ENCODE data around the gene C10orf143.

Gene C10orf143

GRCh38 chr10:130018730-130019185, 91.9 kb downstream of the C10orf143 start:
- DNase-seq (ENCODE audit: low spot score) (no peak), ATAC-seq (ENCODE audit: low read depth) (no peak)
- H3K27me3 ChIP-seq (ENCODE audit: insufficient read depth, poor library complexity, severe bottlenecking): no peaks in the 10 kb centered on the region
- no peak overlapping the region for H3K4me3 ChIP-seq (ENCODE audit: severe bottlenecking)
- no peak overlapping the region for H3K27ac ChIP-seq (ENCODE audit: poor library complexity, severe bottlenecking)
- H3K4me1 ChIP-seq (ENCODE audit: insufficient read depth, poor library complexity, severe bottlenecking): peaks cover 3% of the 10 kb centered on the region
- H3K36me3 ChIP-seq (ENCODE audit: low read depth): no peaks in the 10 kb centered on the region
- H3K9me3 ChIP-seq (ENCODE audit: severe bottlenecking): no peaks in the 10 kb centered on the region
- no peak for TF ChIP-seq CTCF (IDR thresholded peaks at IDR 0.05; ENCODE audit: poor library complexity, severe bottlenecking)

- no peak for DNase-seq (ENCODE audit: low spot score)
- H3K4me1 ChIP-seq (ENCODE audit: insufficient read depth, poor library complexity, severe bottlenecking): peaks cover 3% of the 10 kb centered on the region
Measured at GRCh38 chr10:130018265-130018664, 92.4 kb downstream of the C10orf143 start.

DNA sequence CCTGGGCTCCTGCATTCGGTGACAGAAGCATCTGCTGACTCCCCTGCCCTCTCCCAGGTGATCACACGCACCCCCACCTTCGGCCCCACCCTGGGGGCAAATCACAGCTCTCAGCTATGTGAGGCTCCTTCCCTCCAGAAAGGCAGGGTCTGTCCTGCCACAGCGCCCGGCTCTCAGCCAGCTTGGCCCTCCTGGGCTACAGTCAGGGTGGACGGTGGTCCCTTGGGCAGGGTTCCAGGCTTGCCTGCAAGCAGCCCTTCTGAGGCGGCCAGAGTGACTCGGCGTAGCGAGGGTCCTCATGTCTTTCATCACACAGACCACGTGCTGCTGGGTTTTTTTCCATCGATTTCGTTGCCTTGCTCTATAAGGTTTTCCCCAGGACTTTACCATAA, 93.0 kb downstream of the C10orf143 start:
- Histone ChIP-seq H3K4me1 (ENCODE audit: insufficient read depth, poor library complexity, severe bottlenecking) (no peaks in the 10 kb centered on the region), H3K36me3 (ENCODE audit: low read depth) (no peaks in the 10 kb centered on the region), H3K9me3 (ENCODE audit: severe bottlenecking) (no peaks in the 10 kb centered on the region), H3K27me3 (ENCODE audit: insufficient read depth, poor library complexity, severe bottlenecking) (no peaks in the 10 kb centered on the region), H3K27ac (ENCODE audit: poor library complexity, severe bottlenecking) (no peak overlapping the region), H3K4me3 (ENCODE audit: severe bottlenecking) (no peak overlapping the region)
- no peak for ATAC-seq (ENCODE audit: low read depth)
- no peak for DNase-seq (ENCODE audit: low spot score)
- no peak for TF ChIP-seq CTCF (IDR thresholded peaks at IDR 0.05; ENCODE audit: poor library complexity, severe bottlenecking)

More at GRCh38 chr10:130018265-130018664, 92.4 kb downstream of the C10orf143 start:
- Histone ChIP-seq H3K27ac (ENCODE audit: poor library complexity, severe bottlenecking) (no peak overlapping the region), H3K9me3 (ENCODE audit: severe bottlenecking) (no peaks in the 10 kb centered on the region), H3K36me3 (ENCODE audit: low read depth) (no peaks in the 10 kb centered on the region), H3K27me3 (ENCODE audit: insufficient read depth, poor library complexity, severe bottlenecking) (no peaks in the 10 kb centered on the region), H3K4me3 (ENCODE audit: severe bottlenecking) (no peak overlapping the region)
- TF ChIP-seq CTCF (IDR thresholded peaks at IDR 0.05; ENCODE audit: poor library complexity, severe bottlenecking): no peak
- ATAC-seq (ENCODE audit: low read depth): peak; percentile 63

DNA sequence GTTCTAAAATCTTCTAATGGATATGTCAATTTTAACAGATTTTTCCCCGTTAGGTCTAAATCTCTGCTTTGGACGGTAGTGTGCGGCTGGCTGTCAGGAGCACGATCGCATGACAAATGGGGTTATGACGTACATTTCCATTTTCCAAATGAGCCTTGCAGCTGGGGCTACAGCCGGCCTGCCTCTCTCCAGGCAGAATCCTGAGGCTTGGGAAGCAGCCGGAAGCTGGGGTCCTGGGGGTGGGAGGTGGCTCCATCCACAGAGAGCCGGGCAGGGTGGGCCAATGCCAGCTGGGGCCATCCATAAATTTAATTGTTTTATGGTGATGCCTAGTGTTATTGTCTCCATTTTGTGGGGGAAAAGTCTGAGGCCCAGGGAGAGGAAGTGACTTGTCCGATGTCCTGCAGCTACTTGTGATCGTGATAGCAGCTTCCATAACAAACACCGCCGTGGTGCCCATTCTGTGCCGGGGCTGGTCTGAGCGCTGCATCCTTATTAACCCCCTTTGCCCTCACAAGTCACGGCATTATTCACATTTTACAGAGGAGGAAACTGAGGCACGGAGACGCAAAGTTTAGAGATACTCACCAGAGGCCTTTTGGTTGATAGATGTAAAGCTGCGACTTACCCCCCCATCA, 93.5 kb downstream of the C10orf143 start:
- Histone ChIP-seq H3K36me3 (ENCODE audit: low read depth) (no peaks in the 10 kb centered on the region), H3K27me3 (ENCODE audit: insufficient read depth, poor library complexity, severe bottlenecking) (no peaks in the 10 kb centered on the region), H3K4me3 (ENCODE audit: severe bottlenecking) (no peak overlapping the region), H3K4me1 (ENCODE audit: insufficient read depth, poor library complexity, severe bottlenecking) (no peaks in the 10 kb centered on the region), H3K9me3 (ENCODE audit: severe bottlenecking) (no peaks in the 10 kb centered on the region), H3K27ac (ENCODE audit: poor library complexity, severe bottlenecking) (no peak overlapping the region)
- no peak for DNase-seq (ENCODE audit: low spot score)
- TF ChIP-seq CTCF (IDR thresholded peaks at IDR 0.05; ENCODE audit: poor library complexity, severe bottlenecking): no peak
- no peak for ATAC-seq (ENCODE audit: low read depth)

- DNase-seq (ENCODE audit: low spot score): no peak
- no peak for TF ChIP-seq CTCF (IDR thresholded peaks at IDR 0.05; ENCODE audit: poor library complexity, severe bottlenecking)
- ATAC-seq (ENCODE audit: low read depth): no peak
- Histone ChIP-seq H3K36me3 (ENCODE audit: low read depth) (no peaks in the 10 kb centered on the region), H3K4me1 (ENCODE audit: insufficient read depth, poor library complexity, severe bottlenecking) (no peaks in the 10 kb centered on the region), H3K27me3 (ENCODE audit: insufficient read depth, poor library complexity, severe bottlenecking) (no peaks in the 10 kb centered on the region), H3K4me3 (ENCODE audit: severe bottlenecking) (no peak overlapping the region), H3K9me3 (ENCODE audit: severe bottlenecking) (no peaks in the 10 kb centered on the region), H3K27ac (ENCODE audit: poor library complexity, severe bottlenecking) (no peak overlapping the region)
Measured at GRCh38 chr10:130016095-130016494, 94.5 kb downstream of the C10orf143 start.
